ENCODE data around the gene RSPH4A.
A peak's percentile ranks its signal among the peaks of the same experiment; 100 is the strongest.
"Not testable (repeated sequence)": the region's sequence is repeated elsewhere in the genome, so short reads cannot be mapped to it uniquely, and the experiment has no call there.

RSPH4A gene

GRCh38 chr6:116615937-116616736, at the start of gene RSPH4A:
Gene RSPH4A, plus strand, starts transcription at chr6:116616479. Its CDS starts 145 bp downstream, at chr6:116616624.
- peak; percentile 81 for DNase-seq

DNA sequence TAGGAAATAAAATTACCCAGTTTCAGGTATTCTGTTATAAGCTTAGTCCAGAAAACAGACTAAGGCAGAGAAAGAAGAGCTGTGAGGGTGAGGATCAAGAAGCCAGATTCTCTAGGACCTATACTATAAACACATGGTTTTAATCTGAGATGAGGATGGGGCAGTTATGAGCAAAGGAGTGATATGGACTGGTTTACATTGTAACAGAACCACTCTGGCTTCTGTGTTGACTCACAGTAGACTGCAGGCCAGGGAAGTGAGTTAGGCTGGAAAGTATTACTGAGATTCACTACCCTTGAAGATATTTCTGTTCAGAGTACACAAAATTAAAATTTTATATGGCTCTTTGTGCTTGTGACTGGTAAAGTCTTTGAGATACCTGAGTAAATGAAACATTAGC, 48.2 kb upstream of the RSPH4A start:
- no peak for DNase-seq

DNA sequence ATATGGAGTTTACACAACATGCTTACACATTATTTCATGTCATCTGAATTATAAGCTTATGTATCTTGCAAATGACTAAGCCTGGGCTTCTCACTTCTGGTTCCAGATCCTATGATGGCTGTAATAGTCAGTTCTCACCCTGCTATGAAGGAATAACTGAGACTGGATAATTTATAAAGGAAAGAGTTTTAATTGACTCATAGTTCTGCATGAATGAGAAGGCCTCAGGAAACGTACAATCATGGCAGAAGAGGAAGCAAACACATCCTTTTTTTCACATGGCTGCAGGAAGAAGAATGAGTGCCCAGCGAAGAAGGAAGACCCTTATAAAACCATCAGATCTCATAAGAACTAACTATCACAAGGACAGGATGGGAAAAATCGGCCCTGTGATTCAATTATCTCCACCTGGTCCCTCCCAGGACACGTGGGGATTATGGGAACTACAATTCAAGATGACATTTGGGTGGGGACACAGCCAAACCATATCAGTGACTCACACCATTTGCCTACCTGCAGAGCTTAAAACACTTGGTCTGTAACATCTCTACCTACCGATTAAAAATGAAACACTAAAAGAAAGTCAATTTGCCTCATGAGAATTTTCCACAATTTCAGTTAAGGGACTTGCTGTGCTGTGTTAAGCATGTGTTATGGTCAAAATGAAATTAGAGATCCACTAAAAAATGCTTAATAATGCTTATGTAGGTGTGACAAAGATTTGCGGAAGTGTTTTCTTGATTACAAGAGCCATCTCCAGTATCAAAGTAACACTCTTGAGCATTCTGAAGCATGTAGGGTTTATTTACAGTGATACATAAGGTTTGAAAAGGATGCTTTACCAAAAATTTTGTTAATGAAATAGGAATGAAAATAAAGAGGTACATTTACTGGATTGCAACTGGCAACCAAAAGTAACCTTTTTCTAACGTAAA, 47.2 kb upstream of the RSPH4A start:
- DNase-seq = no peak

- peak; percentile 89 for DNase-seq
Observed at GRCh38 chr6:116570856-116571682, 45.2 kb upstream of the RSPH4A start, which contains the start of gene RWDD1. Gene RWDD1, plus strand, starts transcription at chr6:116571504. Its CDS starts 79 bp downstream, at chr6:116571583.

GRCh38 chr6:116571683-116572000, 44.6 kb upstream of the RSPH4A start:
- DNase-seq = no peak

- DNase-seq = no peak
Observed at GRCh38 chr6:116572162-116572561, 44.1 kb upstream of the RSPH4A start.

DNA sequence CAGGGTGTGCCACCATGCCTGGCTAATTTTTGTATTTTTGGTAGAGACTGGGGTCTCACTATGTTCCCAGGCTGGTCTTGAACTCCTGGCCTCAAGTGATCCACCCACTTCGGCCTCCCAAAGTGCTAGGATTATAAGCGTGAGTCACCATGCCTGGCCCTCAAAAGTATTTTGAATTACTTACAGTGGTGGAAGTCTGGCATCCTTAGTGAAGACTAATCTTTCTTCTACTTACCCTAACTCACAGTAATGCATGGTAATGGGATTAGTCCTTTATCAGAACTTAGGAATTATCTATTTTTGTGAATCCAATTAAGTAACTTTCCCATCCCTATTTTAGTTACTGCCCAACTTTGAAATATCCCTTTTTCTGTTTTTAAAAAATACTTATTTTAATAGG, 41.1 kb upstream of the RSPH4A start:
- no peak for DNase-seq

GRCh38 chr6:116577486-116577885, 38.8 kb upstream of the RSPH4A start:
- DNase-seq = no peak

GRCh38 chr6:116578335-116578734, 37.9 kb upstream of the RSPH4A start:
- DNase-seq = no peak

DNA sequence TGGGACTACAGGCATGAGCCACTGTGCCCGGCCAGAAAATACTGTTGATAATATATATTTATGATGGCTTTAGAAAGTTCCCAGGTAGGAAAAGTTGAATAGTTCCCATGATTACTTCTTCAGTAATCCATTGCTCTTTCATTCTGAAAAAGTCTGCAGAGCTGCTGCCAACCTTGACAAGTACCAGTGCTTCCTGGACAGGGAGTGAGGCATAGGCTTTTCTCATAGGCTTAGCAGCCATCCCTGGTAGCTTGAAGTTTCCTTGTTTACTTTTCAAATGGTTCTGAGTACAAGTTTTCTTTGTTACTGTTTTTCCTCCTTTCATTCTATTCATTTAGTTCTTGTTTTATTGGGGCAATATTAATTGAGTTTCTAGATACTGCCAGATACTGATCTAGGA, 37.1 kb upstream of the RSPH4A start:
- no peak for DNase-seq

DNA sequence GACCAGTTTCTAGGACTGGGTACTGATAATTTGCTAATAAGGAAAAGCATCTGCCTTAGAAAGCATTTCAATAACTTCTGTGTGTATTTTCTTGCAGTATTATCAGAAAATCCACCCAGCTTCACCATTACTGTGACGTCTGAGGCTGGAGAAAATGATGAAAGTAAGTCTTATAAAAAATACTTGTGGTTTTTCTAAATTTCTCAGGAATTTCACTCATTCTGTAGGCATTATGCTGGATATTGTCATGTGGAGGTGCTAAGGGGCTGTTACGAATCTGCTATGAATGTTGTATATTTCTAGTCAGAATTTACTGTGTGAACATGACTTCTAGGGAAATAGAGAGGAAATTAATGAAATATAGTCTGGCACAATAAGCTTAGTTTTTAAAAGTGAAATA, 36.1 kb upstream of the RSPH4A start:
- DNase-seq = no peak

DNA sequence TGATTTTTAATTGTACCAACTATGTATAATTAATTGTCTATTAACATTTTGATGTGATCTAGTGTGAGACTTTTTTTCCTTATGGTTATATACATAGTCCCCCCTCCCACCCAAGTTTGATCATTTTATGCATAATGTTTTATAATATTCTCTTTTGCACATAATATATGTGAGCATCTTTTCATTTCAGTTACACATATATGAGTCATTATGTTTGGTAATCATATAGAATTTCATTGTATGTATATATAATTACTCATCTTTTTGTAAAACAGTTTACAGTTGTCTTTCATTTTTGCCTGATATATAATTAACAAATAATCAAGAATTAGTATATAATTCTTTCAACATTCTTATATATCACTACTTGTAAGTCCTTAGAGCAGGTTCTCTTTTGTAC, 30.0 kb upstream of the RSPH4A start:
- no peak for DNase-seq

DNA sequence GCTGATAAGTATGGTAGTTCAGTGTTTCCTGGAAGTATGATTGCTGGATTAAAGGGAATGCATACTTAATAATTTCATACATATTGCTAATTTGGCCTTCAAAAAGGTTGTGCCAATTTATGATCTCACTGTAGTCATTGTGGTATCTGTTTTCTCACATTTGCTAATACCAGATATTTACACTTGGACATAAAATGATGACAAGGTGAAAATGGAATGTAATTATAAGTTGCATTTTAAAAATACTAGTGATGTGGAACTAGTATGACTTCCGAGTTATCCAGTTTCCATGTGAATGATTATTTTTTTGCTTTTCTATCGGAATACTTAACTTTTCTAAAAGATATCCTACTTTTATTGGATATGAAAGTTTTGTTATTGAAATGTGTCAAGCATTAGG, 29.5 kb upstream of the RSPH4A start:
- DNase-seq = no peak

GRCh38 chr6:116595247-116595646, 21.0 kb upstream of the RSPH4A start:
- no peak for DNase-seq

GRCh38 chr6:116596815-116597214, 19.5 kb upstream of the RSPH4A start:
- DNase-seq = no peak

GRCh38 chr6:116603916-116604315, 12.4 kb upstream of the RSPH4A start:
- DNase-seq = not testable (repeated sequence)

GRCh38 chr6:116604868-116605267, 11.4 kb upstream of the RSPH4A start:
- DNase-seq = not testable (repeated sequence)

GRCh38 chr6:116605935-116606334, 10.3 kb upstream of the RSPH4A start:
- DNase-seq = no peak

DNA sequence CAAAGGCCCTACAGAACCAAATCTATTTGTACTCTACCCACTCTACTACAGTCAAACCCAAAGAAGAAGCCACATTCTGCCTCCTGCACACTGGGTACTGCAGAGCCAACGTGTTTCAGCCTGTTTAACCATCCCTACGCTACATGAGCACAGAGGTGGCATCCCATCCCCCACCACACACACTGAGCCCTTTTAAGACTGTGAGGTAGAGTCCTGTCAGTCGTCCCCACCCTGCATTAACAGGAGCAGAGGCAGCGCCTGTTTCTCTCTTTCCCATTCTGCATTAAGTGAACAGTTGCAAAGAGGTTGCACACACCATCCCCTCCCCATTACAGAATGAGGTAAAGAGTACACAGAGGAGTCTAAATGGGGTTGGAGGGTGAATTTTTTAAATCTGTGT, 5.2 kb upstream of the RSPH4A start:
- no peak for DNase-seq

GRCh38 chr6:116616737-116617053, 416 bp downstream of the RSPH4A start:
- no peak for DNase-seq

DNA sequence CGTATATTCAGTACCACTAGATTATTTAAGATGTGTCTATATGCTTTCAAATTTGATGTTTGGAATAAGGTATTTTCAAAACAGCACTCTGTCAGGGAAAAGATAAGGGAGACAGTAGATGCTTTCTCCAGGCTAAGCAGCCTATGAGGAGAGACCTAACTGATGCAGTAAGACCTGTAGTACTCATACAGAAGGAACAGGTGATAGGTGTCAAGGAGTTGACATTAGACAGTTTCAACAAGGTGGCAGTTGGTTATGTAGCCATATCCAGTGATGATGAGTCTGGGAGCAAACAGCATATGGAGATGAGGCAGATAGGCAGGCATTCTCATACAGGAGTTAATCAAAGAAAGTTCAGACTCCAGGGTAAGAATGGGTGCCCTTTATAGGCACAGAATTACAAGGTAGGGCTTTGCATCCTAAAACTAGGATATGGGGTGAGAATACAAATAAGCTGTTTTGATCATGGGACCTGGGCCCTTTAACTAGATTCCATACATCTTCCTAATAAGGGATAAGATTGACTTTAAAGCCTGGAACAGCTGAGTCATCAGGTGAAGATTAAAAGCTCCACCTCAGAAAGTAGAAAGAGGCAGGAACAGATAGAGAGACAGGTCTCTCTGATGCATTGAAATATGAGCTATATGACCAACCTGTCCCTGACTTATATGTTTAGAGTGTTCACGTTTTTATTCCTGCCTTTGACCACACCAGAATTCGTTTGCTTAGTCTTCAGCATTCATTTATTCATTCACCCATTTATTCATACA, 7.9 kb downstream of the RSPH4A start:
- no peak for DNase-seq

- DNase-seq = no peak
Observed at GRCh38 chr6:116625872-116626271, 9.6 kb downstream of the RSPH4A start.

All from NCI-H1694 (cell line).